HG03575 (cell line): Measurements from ENCODE around the gene CAMK2G.
"Not testable (repeated sequence)": the region's sequence is repeated elsewhere in the genome, so short reads cannot be mapped to it uniquely, and the experiment has no call there.

ENCODE experiments used
- ATAC-seq: cut with Tn5 transposase; IDR thresholded peaks from one replicate; pipeline ENCODE4 v1.9.1; 2021; ENCODE audit not compliant: unreplicated experiment, insufficient number of reproducible peaks, low FRiP score; ENCODE audit errors: extremely low read depth

CAMK2G gene

GRCh38 chr10:73850863-73851461 is 23.4 kb downstream of the CAMK2G start:
- ATAC-seq: no peak

- no peak for ATAC-seq
These were observed 24.1 kb downstream of the CAMK2G start for GRCh38 chr10:73850211-73850610.

- ATAC-seq: peak; percentile 67
These were observed 25.4 kb downstream of the CAMK2G start for GRCh38 chr10:73848821-73849489.

GRCh38 chr10:73847031-73847430 is 27.3 kb downstream of the CAMK2G start:
- ATAC-seq: no peak

- no peak for ATAC-seq
These were observed 31.1 kb downstream of the CAMK2G start for GRCh38 chr10:73843261-73843660.

- ATAC-seq: no peak
These were observed 32.0 kb downstream of the CAMK2G start for GRCh38 chr10:73842349-73842748.

- no peak for ATAC-seq
These were observed 32.6 kb downstream of the CAMK2G start for GRCh38 chr10:73841526-73842285.

- no peak for ATAC-seq
These were observed 33.3 kb downstream of the CAMK2G start for GRCh38 chr10:73841061-73841421.

- no peak for ATAC-seq
These were observed 33.8 kb downstream of the CAMK2G start for GRCh38 chr10:73840403-73841060.

GRCh38 chr10:73840056-73840402 is 34.3 kb downstream of the CAMK2G start:
- ATAC-seq: no peak

GRCh38 chr10:73839276-73839966 is 34.9 kb downstream of the CAMK2G start:
- no peak for ATAC-seq

GRCh38 chr10:73838827-73839226 is 35.5 kb downstream of the CAMK2G start:
- ATAC-seq: no peak

- ATAC-seq: no peak
These were observed 36.3 kb downstream of the CAMK2G start for GRCh38 chr10:73838008-73838567.

GRCh38 chr10:73837072-73837471 is 37.3 kb downstream of the CAMK2G start:
- no peak for ATAC-seq

- no peak for ATAC-seq
These were observed 37.9 kb downstream of the CAMK2G start for GRCh38 chr10:73836427-73836980.

- not testable (repeated sequence) for ATAC-seq
These were observed 45.3 kb downstream of the CAMK2G start for GRCh38 chr10:73829090-73829489.

GRCh38 chr10:73828161-73828560 is 46.2 kb downstream of the CAMK2G start:
- ATAC-seq: no peak

- ATAC-seq: no peak
These were observed 46.8 kb downstream of the CAMK2G start for GRCh38 chr10:73827346-73828089.
